Liver (tissue), 9 donors: Measurements from ENCODE around the gene MYOZ2. TPM values are rescaled to one million over a fixed set of nuclear protein-coding genes. Genes with fewer than 3 reads are reported as not detected.
A peak's percentile ranks its signal among the peaks of the same experiment; 100 is the strongest.

Experiments
- DNase-seq: peaks from one replicate; pipeline ENCODE4 v3.0.0-alpha.2; 2017; ENCODE audit warnings: low spot score
- H3K27ac ChIP-seq, 2 donors: one replicate each; pipeline ENCODE4 v1.7.0; 2013; ENCODE audit warnings: inconsistent platforms in 2 of 2, low read length in 2 of 2, control low read depth in 1 of 2, low read depth in 1 of 2, mild to moderate bottlenecking in 1 of 2
- H3K27me3 ChIP-seq, 4 donors: one replicate each; pipeline versions ENCODE4 v1.6.1 to v1.7.0; 2013; ENCODE audit warnings: low read length in 3 of 4, inconsistent platforms in 1 of 4, mild to moderate bottlenecking in 1 of 4, moderate library complexity in 1 of 4; ENCODE audit not compliant: control insufficient read depth in 4 of 4, insufficient read depth in 4 of 4
- H3K36me3 ChIP-seq, 4 donors: one replicate each; pipeline versions ENCODE4 v1.6.1 to v1.7.0; 2013; ENCODE audit warnings: low read length in 3 of 4, mild to moderate bottlenecking in 3 of 4, low read depth in 1 of 4, moderate library complexity in 1 of 4; ENCODE audit not compliant: control insufficient read depth in 4 of 4, insufficient read depth in 3 of 4
- H3K4me1 ChIP-seq, 4 donors: one replicate each; pipeline versions ENCODE4 v1.6.1 to v1.7.0; 2013; ENCODE audit warnings: low read length in 3 of 4, mild to moderate bottlenecking in 3 of 4, moderate library complexity in 1 of 4; ENCODE audit not compliant: control insufficient read depth in 4 of 4, insufficient read depth in 4 of 4
- H3K4me3 ChIP-seq, 3 donors: one replicate each; pipeline versions ENCODE4 v1.6.1 to v1.7.0; 2013; ENCODE audit warnings: low read length in 3 of 3, control low read depth in 1 of 3, low read depth in 1 of 3, mild to moderate bottlenecking in 1 of 3
- H3K9ac ChIP-seq, 2 donors: one replicate each; pipeline ENCODE4 v1.7.0; 2013; ENCODE audit warnings: low read length in 2 of 2, mild to moderate bottlenecking in 2 of 2, moderate library complexity in 2 of 2, control low read depth in 1 of 2, low read depth in 1 of 2
- H3K9me3 ChIP-seq, 4 donors: one replicate each; pipeline versions ENCODE4 v1.6.1 to v1.7.0; 2013; ENCODE audit warnings: low read length in 3 of 4; ENCODE audit not compliant: control insufficient read depth in 4 of 4
- EGR1 ChIP-seq, 2 donors: IDR thresholded peaks; 2 replicates each; pipeline ENCODE4 v1.6.1; 2016 to 2018; ENCODE audit warnings: antibody characterized with exemption in 2 of 2, low read depth in 2 of 2
- FOXA1 ChIP-seq: IDR thresholded peaks from 2 replicates; pipeline ENCODE4 v1.6.1; 2016; ENCODE audit warnings: antibody characterized with exemption
- HNF4A ChIP-seq, 2 donors: conservative IDR thresholded peaks; 2 replicates each; pipeline ENCODE4 v1.6.1; 2016; ENCODE audit warnings: antibody characterized with exemption in 2 of 2, mild to moderate bottlenecking in 2 of 2
- HNF4G ChIP-seq: IDR thresholded peaks from 2 replicates; pipeline ENCODE4 v1.6.1; 2016; ENCODE audit warnings: antibody characterized with exemption
- JUND ChIP-seq, 2 donors: IDR thresholded peaks; 2 replicates each; pipeline ENCODE4 v1.6.1; 2016; ENCODE audit warnings: antibody characterized with exemption in 2 of 2
- NR2F2 ChIP-seq: IDR thresholded peaks from 2 replicates; pipeline ENCODE4 v1.6.1; 2016; ENCODE audit warnings: antibody characterized with exemption
- RAD21 ChIP-seq, 2 donors: IDR thresholded peaks; 2 replicates each; pipeline ENCODE4 v1.6.1; 2016; ENCODE audit warnings: antibody characterized with exemption in 2 of 2, mild to moderate bottlenecking in 2 of 2
- RXRA ChIP-seq, 2 donors: IDR thresholded peaks; 2 replicates each; pipeline ENCODE4 v1.6.1; 2017 to 2018; ENCODE audit warnings: antibody characterized with exemption in 2 of 2, mild to moderate bottlenecking in 1 of 2
- SP1 ChIP-seq: IDR thresholded peaks from 2 replicates; pipeline ENCODE4 v1.6.1; 2018; ENCODE audit warnings: antibody characterized with exemption, mild to moderate bottlenecking
- TAF1 ChIP-seq: conservative IDR thresholded peaks from 2 replicates; pipeline ENCODE4 v1.6.1; 2016; ENCODE audit warnings: antibody characterized with exemption, mild to moderate bottlenecking
- YY1 ChIP-seq: IDR thresholded peaks from 2 replicates; pipeline ENCODE4 v1.6.1; 2016; ENCODE audit warnings: antibody characterized with exemption, mild to moderate bottlenecking
- WGBS: extraction: QIAGEN DNeasy Blood & Tissue Kit; methylation state at CpG from one replicate; pipeline ENCODE4 v1.1.7; 2013; 5-methylcytosine and 5-hydroxymethylcytosine counted together
- polyA plus RNA-seq, 2 donors: library from polyadenylated mRNA; stranded (reverse) in 1 of 2; unstranded in 1 of 2; fragments of 200-250 nt in 1 of 2; fragments of >200 nt in 1 of 2; fragmentation: Nextera tagmentation in 1 of 2; extraction: Ambion mirVana in 1 of 2; gene quantifications; one replicate each; pipeline versions ENCODE4 v1.2.1 to v1.2.3, GENCODE V29; 2013 to 2015
- total RNA-seq, 2 donors: library from RNA; depleted of rRNA; stranded (reverse); fragments of >200 nt; gene quantifications; one replicate each; pipeline ENCODE4 v1.2.3, GENCODE V29; 2014
- TF ChIP-seq, protein P1 (sequence below): IDR thresholded peaks from 2 replicates; pipeline ENCODE4 v1.6.1; 2016; ENCODE audit warnings: antibody characterized with exemption, mild to moderate bottlenecking
- TF ChIP-seq, protein P2 (sequence below): fragments of 150-350 bp; IDR thresholded peaks from 2 replicates; pipeline ENCODE4 v1.5.1; 2017; ENCODE audit warnings: improper control_type of control experiment, low read depth, low read length; ENCODE audit not compliant: missing input control
- TF ChIP-seq, protein P3 (sequence below): IDR thresholded peaks from 2 replicates; pipeline ENCODE4 v1.6.1; 2016; ENCODE audit warnings: antibody characterized with exemption
- donor health status: healthy.
- donor health status: healthy.
- donor health status: healthy.
- donor health status: healthy.
- donor health status: healthy.

Gene MYOZ2
- total and polyA plus RNA-seq, 4 donors: 0.03 to 0.08 TPM; not detected in 2

DNA sequence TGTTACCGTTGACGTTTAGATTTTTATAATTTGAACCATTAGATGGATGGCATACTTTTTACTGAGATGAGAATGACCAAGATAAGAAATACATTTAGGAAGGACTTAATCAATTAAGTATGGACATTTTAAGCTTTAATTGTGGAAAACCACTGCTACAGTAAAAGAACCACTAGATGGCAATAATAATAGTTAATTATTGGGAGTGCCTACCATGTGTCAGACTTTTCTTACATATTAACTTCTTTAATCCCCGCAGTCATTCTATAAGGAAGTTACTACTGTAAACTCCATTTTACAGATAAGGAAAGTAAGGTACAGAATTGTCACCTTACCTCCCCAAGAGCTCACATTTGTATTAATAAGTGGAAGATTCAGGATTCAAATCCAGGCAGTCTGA lies 48.5 kb upstream of the MYOZ2 start:
- Histone ChIP-seq H3K36me3 (no peaks in the 10 kb centered on the region), H3K9ac (no peak overlapping the region), H3K9me3 (no peaks in the 10 kb centered on the region), H3K27me3 (peaks cover 0 to 2% (median 0%) of the 10 kb centered on the region in 4 donors), H3K4me1 (no peaks in the 10 kb centered on the region), H3K4me3 (no peak overlapping the region), H3K27ac (no peak overlapping the region)
- DNase-seq: no peak
- TF ChIP-seq NR2F2 (no peak), EGR1 (IDR thresholded peaks at IDR 0.05; ENCODE audit: low read depth in 2 of 2) (no peak), SP1 (no peak), JUND (IDR thresholded peaks at IDR 0.05) (no peak), HNF4G (no peak), FOXA1 (no peak), YY1 (no peak), TAF1 (no peak), RAD21 (IDR thresholded peaks at IDR 0.05) (peak; percentile 40 to 42), RXRA (IDR thresholded peaks at IDR 0.05) (no peak)
- TF ChIP-seq, protein P1, sequence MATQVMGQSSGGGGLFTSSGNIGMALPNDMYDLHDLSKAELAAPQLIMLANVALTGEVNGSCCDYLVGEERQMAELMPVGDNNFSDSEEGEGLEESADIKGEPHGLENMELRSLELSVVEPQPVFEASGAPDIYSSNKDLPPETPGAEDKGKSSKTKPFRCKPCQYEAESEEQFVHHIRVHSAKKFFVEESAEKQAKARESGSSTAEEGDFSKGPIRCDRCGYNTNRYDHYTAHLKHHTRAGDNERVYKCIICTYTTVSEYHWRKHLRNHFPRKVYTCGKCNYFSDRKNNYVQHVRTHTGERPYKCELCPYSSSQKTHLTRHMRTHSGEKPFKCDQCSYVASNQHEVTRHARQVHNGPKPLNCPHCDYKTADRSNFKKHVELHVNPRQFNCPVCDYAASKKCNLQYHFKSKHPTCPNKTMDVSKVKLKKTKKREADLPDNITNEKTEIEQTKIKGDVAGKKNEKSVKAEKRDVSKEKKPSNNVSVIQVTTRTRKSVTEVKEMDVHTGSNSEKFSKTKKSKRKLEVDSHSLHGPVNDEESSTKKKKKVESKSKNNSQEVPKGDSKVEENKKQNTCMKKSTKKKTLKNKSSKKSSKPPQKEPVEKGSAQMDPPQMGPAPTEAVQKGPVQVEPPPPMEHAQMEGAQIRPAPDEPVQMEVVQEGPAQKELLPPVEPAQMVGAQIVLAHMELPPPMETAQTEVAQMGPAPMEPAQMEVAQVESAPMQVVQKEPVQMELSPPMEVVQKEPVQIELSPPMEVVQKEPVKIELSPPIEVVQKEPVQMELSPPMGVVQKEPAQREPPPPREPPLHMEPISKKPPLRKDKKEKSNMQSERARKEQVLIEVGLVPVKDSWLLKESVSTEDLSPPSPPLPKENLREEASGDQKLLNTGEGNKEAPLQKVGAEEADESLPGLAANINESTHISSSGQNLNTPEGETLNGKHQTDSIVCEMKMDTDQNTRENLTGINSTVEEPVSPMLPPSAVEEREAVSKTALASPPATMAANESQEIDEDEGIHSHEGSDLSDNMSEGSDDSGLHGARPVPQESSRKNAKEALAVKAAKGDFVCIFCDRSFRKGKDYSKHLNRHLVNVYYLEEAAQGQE: no peak
- TF ChIP-seq, protein P2, sequence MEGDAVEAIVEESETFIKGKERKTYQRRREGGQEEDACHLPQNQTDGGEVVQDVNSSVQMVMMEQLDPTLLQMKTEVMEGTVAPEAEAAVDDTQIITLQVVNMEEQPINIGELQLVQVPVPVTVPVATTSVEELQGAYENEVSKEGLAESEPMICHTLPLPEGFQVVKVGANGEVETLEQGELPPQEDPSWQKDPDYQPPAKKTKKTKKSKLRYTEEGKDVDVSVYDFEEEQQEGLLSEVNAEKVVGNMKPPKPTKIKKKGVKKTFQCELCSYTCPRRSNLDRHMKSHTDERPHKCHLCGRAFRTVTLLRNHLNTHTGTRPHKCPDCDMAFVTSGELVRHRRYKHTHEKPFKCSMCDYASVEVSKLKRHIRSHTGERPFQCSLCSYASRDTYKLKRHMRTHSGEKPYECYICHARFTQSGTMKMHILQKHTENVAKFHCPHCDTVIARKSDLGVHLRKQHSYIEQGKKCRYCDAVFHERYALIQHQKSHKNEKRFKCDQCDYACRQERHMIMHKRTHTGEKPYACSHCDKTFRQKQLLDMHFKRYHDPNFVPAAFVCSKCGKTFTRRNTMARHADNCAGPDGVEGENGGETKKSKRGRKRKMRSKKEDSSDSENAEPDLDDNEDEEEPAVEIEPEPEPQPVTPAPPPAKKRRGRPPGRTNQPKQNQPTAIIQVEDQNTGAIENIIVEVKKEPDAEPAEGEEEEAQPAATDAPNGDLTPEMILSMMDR: peak; percentile 15
- 65% methylated on average over 3 of the region's 3 CpGs for WGBS

DNA sequence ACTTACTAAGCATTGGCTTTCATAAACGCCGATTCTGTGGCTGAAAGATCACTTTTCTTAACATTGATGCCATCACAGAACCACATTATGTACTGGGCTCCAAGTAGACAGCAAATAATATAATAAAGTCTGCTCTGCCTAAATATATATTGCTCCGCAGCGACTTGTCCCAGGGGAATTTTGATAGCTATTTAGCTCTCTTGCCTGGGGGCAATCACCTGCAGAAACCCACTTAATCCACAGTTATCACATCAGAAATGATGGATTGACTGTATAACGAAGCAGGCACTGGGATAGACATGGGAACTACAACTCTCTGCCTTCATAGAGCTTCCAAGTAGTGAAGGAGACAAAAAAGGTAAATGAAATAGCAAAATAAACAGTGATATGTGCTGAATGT lies 48.0 kb upstream of the MYOZ2 start:
- Histone ChIP-seq H3K9me3 (no peaks in the 10 kb centered on the region), H3K4me1 (no peaks in the 10 kb centered on the region), H3K4me3 (no peak overlapping the region), H3K9ac (no peak overlapping the region), H3K36me3 (no peaks in the 10 kb centered on the region), H3K27ac (no peak overlapping the region), H3K27me3 (peaks cover 0 to 2% (median 0%) of the 10 kb centered on the region in 4 donors)
- no peak for DNase-seq
- TF ChIP-seq, protein P3, sequence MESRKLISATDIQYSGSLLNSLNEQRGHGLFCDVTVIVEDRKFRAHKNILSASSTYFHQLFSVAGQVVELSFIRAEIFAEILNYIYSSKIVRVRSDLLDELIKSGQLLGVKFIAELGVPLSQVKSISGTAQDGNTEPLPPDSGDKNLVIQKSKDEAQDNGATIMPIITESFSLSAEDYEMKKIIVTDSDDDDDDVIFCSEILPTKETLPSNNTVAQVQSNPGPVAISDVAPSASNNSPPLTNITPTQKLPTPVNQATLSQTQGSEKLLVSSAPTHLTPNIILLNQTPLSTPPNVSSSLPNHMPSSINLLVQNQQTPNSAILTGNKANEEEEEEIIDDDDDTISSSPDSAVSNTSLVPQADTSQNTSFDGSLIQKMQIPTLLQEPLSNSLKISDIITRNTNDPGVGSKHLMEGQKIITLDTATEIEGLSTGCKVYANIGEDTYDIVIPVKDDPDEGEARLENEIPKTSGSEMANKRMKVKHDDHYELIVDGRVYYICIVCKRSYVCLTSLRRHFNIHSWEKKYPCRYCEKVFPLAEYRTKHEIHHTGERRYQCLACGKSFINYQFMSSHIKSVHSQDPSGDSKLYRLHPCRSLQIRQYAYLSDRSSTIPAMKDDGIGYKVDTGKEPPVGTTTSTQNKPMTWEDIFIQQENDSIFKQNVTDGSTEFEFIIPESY: no peak
- TF ChIP-seq, protein P1: no peak
- no peak for TF ChIP-seq NR2F2
- no peak for TF ChIP-seq TAF1
- TF ChIP-seq SP1: no peak
- TF ChIP-seq HNF4A (conservative IDR thresholded peaks at IDR 0.05): no peak
- TF ChIP-seq RXRA (IDR thresholded peaks at IDR 0.05): no peak
- no peak for TF ChIP-seq HNF4G
- TF ChIP-seq, protein P2: no peak
- 88% methylated on average over 5 of the region's 5 CpGs for WGBS
